Activated naive CD4-positive, alpha-beta T cell treated with anti-CD3 and anti-CD28 coated beads, Interleukin-2, amount 10 ng/mL, durations not matched to agents 7 days and 5 days (primary cell): ENCODE measurements around the gene CTSO.

Experiments used
- CTCF ChIA-PET: fragments of 350-600 bp; sonication (Branson Sonifier 250); formaldehyde crosslinking; loops from one replicate; lab custom pipeline; 2021; ENCODE audit warnings: antibody characterized with exemption; lab: Charles Lee
- DNase-seq: peaks from one replicate; pipeline ENCODE4 v3.0.0-alpha.2; 2020
- H3K27ac Mint-ChIP-seq: one replicate; pipeline ENCODE4 v1.8.0; 2021; ENCODE audit warnings: mild to moderate bottlenecking, moderate library complexity, mixed read lengths
- H3K27me3 Mint-ChIP-seq: one replicate; pipeline ENCODE4 v1.8.0; 2021; ENCODE audit warnings: mild to moderate bottlenecking, mixed read lengths
- H3K36me3 Mint-ChIP-seq: one replicate; pipeline ENCODE4 v1.8.0; 2021; ENCODE audit warnings: mixed read lengths
- H3K4me1 Mint-ChIP-seq: one replicate; pipeline ENCODE4 v1.8.0; 2021; ENCODE audit warnings: mixed read lengths
- H3K4me3 Mint-ChIP-seq: one replicate; pipeline ENCODE4 v1.8.0; 2021; ENCODE audit warnings: mild to moderate bottlenecking, moderate library complexity, mixed read lengths
- H3K9me3 Mint-ChIP-seq: one replicate; pipeline ENCODE4 v1.8.0; 2021; ENCODE audit warnings: mixed read lengths

The CTSO gene

GRCh38 chr4:155953151-155954117 lies at the start of gene CTSO:
Gene CTSO (minus strand): TSS chr4:155953866. CDS start chr4:155953847, 19 bp downstream.
- H3K36me3 Mint-ChIP-seq = no peaks in the 10 kb centered on the region
- peaks cover 17% of the 10 kb centered on the region for H3K4me1 Mint-ChIP-seq
- CTCF ChIA-PET = interaction anchor here (0.7 to 2.6 kb wide), 6 partner anchors 10 to 1013 kb away, joined by 3 to 17 read pairs (median 3); no protein-coding TSS in a partner anchor
- peak within 1 kb of the TSS; percentile 95 for H3K27ac Mint-ChIP-seq
- H3K4me3 Mint-ChIP-seq = peak within 1 kb of the TSS; percentile 86
- peak; percentile 83 for DNase-seq
- H3K9me3 Mint-ChIP-seq = no peaks in the 10 kb centered on the region
- H3K27me3 Mint-ChIP-seq = no peaks in the 10 kb centered on the region

- Mint-ChIP-seq H3K4me3 (no peak overlapping the region), H3K36me3 (no peaks in the 10 kb centered on the region), H3K9me3 (no peaks in the 10 kb centered on the region), H3K27me3 (peaks cover 3% of the 10 kb centered on the region), H3K4me1 (no peaks in the 10 kb centered on the region), H3K27ac (no peak overlapping the region)
- DNase-seq = no peak
- CTCF ChIA-PET = no interaction called here
Observed at GRCh38 chr4:156000491-156000890, 46.8 kb upstream of the CTSO start.

GRCh38 chr4:155999725-156000124 lies 46.1 kb upstream of the CTSO start:
- no peak for DNase-seq
- peaks cover 3% of the 10 kb centered on the region for H3K27me3 Mint-ChIP-seq
- CTCF ChIA-PET = no interaction called here
- H3K36me3 Mint-ChIP-seq = no peaks in the 10 kb centered on the region
- no peak overlapping the region for H3K27ac Mint-ChIP-seq
- H3K4me1 Mint-ChIP-seq = no peaks in the 10 kb centered on the region
- no peaks in the 10 kb centered on the region for H3K9me3 Mint-ChIP-seq
- H3K4me3 Mint-ChIP-seq = no peak overlapping the region

- peaks cover 3% of the 10 kb centered on the region for H3K27me3 Mint-ChIP-seq
- CTCF ChIA-PET = no interaction called here
- no peaks in the 10 kb centered on the region for H3K4me1 Mint-ChIP-seq
- no peak overlapping the region for H3K27ac Mint-ChIP-seq
- no peaks in the 10 kb centered on the region for H3K9me3 Mint-ChIP-seq
- no peaks in the 10 kb centered on the region for H3K36me3 Mint-ChIP-seq
- H3K4me3 Mint-ChIP-seq = no peak overlapping the region
- no peak for DNase-seq
Observed at GRCh38 chr4:155995069-155995468, 41.4 kb upstream of the CTSO start.

GRCh38 chr4:155984106-155984797 lies 30.6 kb upstream of the CTSO start:
- H3K27me3 Mint-ChIP-seq = no peaks in the 10 kb centered on the region
- CTCF ChIA-PET = interaction anchor here (1.4 kb wide), 1 partner anchor 9 kb away, joined by 3 read pairs; no protein-coding TSS in a partner anchor
- H3K27ac Mint-ChIP-seq = no peak overlapping the region
- H3K9me3 Mint-ChIP-seq = peaks cover under 1% of the 10 kb centered on the region
- no peaks in the 10 kb centered on the region for H3K4me1 Mint-ChIP-seq
- no peaks in the 10 kb centered on the region for H3K36me3 Mint-ChIP-seq
- H3K4me3 Mint-ChIP-seq = no peak overlapping the region
- DNase-seq = no peak

- H3K4me3 Mint-ChIP-seq = no peak overlapping the region
- no peaks in the 10 kb centered on the region for H3K4me1 Mint-ChIP-seq
- H3K27ac Mint-ChIP-seq = no peak overlapping the region
- peaks cover 2% of the 10 kb centered on the region for H3K9me3 Mint-ChIP-seq
- no peak for DNase-seq
- no peaks in the 10 kb centered on the region for H3K27me3 Mint-ChIP-seq
- CTCF ChIA-PET = no interaction called here
- H3K36me3 Mint-ChIP-seq = no peaks in the 10 kb centered on the region
Observed at GRCh38 chr4:155982736-155983385, 29.2 kb upstream of the CTSO start.

GRCh38 chr4:155978810-155979209 lies 25.1 kb upstream of the CTSO start:
- Mint-ChIP-seq H3K4me1 (no peaks in the 10 kb centered on the region), H3K27me3 (no peaks in the 10 kb centered on the region), H3K27ac (no peak overlapping the region), H3K4me3 (no peak overlapping the region), H3K36me3 (no peaks in the 10 kb centered on the region), H3K9me3 (peaks cover 2% of the 10 kb centered on the region)
- CTCF ChIA-PET = no interaction called here
- no peak for DNase-seq

- H3K4me3 Mint-ChIP-seq = no peak overlapping the region
- no peak overlapping the region for H3K27ac Mint-ChIP-seq
- peaks cover 2% of the 10 kb centered on the region for H3K9me3 Mint-ChIP-seq
- H3K4me1 Mint-ChIP-seq = no peaks in the 10 kb centered on the region
- H3K27me3 Mint-ChIP-seq = no peaks in the 10 kb centered on the region
- H3K36me3 Mint-ChIP-seq = no peaks in the 10 kb centered on the region
- CTCF ChIA-PET = interaction anchor here (1.3 to 2.3 kb wide), 2 partner anchors 9 kb away, joined by 3 to 5 read pairs; no protein-coding TSS in a partner anchor
- DNase-seq = no peak
Observed at GRCh38 chr4:155975511-155975910, 21.8 kb upstream of the CTSO start.

- Mint-ChIP-seq H3K36me3 (no peaks in the 10 kb centered on the region), H3K9me3 (peaks cover 2% of the 10 kb centered on the region), H3K4me3 (no peak overlapping the region), H3K27ac (no peak overlapping the region), H3K4me1 (no peaks in the 10 kb centered on the region), H3K27me3 (no peaks in the 10 kb centered on the region)
- no peak for DNase-seq
- CTCF ChIA-PET = interaction anchor here (1.3 kb wide), 1 partner anchor 9 kb away, joined by 3 read pairs; no protein-coding TSS in a partner anchor
Observed at GRCh38 chr4:155974996-155975395, 21.3 kb upstream of the CTSO start.

GRCh38 chr4:155974476-155974749 lies 20.7 kb upstream of the CTSO start:
- Mint-ChIP-seq H3K36me3 (no peaks in the 10 kb centered on the region), H3K27me3 (no peaks in the 10 kb centered on the region), H3K27ac (no peak overlapping the region), H3K9me3 (peaks cover 2% of the 10 kb centered on the region), H3K4me3 (no peak overlapping the region), H3K4me1 (no peaks in the 10 kb centered on the region)
- CTCF ChIA-PET = interaction anchor here (1.3 kb wide), 1 partner anchor 10 kb away, joined by 3 read pairs; no protein-coding TSS in a partner anchor
- no peak for DNase-seq

GRCh38 chr4:155973639-155974475 lies 20.2 kb upstream of the CTSO start:
- H3K36me3 Mint-ChIP-seq = no peaks in the 10 kb centered on the region
- no peaks in the 10 kb centered on the region for H3K27me3 Mint-ChIP-seq
- CTCF ChIA-PET = no interaction called here
- no peak overlapping the region for H3K4me3 Mint-ChIP-seq
- no peak for DNase-seq
- no peak overlapping the region for H3K27ac Mint-ChIP-seq
- no peaks in the 10 kb centered on the region for H3K9me3 Mint-ChIP-seq
- no peaks in the 10 kb centered on the region for H3K4me1 Mint-ChIP-seq

- no peaks in the 10 kb centered on the region for H3K27me3 Mint-ChIP-seq
Observed at GRCh38 chr4:155972098-155972497, 18.4 kb upstream of the CTSO start.

GRCh38 chr4:155966731-155967395 lies 13.2 kb upstream of the CTSO start:
- Mint-ChIP-seq H3K36me3 (no peaks in the 10 kb centered on the region), H3K4me3 (no peak overlapping the region), H3K27me3 (no peaks in the 10 kb centered on the region), H3K4me1 (peaks cover 3% of the 10 kb centered on the region), H3K9me3 (peaks cover 4% of the 10 kb centered on the region), H3K27ac (no peak overlapping the region)
- DNase-seq = no peak
- CTCF ChIA-PET = interaction anchor here (1.4 kb wide), 1 partner anchor 10 kb away, joined by 5 read pairs; no protein-coding TSS in a partner anchor

More at GRCh38 chr4:155972098-155972497, 18.4 kb upstream of the CTSO start:
- H3K9me3 Mint-ChIP-seq = peaks cover 4% of the 10 kb centered on the region
- H3K4me3 Mint-ChIP-seq = no peak overlapping the region
- no peaks in the 10 kb centered on the region for H3K36me3 Mint-ChIP-seq
- H3K4me1 Mint-ChIP-seq = no peaks in the 10 kb centered on the region
- no peak for DNase-seq
- CTCF ChIA-PET = no interaction called here
- H3K27ac Mint-ChIP-seq = no peak overlapping the region
